ENCODE data around the gene TRIM7. TPM values are rescaled to one million over a fixed set of nuclear protein-coding genes. Genes with fewer than 3 reads are reported as not detected.
A peak's percentile ranks its signal among the peaks of the same experiment; 100 is the strongest.

The TRIM7 gene
- total and polyA plus RNA-seq, 7 donors, result 0.55 to 5.3 (median 1.2) TPM

GRCh38 chr5:181223058-181223728, 18.2 kb upstream of the TRIM7 start, which contains the start of gene TRIM41:
Gene TRIM41, plus strand, starts transcription at chr5:181223281. Its CDS starts 719 bp downstream, at chr5:181224000.
- whole genome bisulfite sequencing, 2 donors, result 0% methylated on average over 59 of the region's 59 CpGs
- H3K36me3 ChIP-seq, result peaks cover 0 to 10% (median 0%) of the 10 kb centered on the region in 4 donors

DNA sequence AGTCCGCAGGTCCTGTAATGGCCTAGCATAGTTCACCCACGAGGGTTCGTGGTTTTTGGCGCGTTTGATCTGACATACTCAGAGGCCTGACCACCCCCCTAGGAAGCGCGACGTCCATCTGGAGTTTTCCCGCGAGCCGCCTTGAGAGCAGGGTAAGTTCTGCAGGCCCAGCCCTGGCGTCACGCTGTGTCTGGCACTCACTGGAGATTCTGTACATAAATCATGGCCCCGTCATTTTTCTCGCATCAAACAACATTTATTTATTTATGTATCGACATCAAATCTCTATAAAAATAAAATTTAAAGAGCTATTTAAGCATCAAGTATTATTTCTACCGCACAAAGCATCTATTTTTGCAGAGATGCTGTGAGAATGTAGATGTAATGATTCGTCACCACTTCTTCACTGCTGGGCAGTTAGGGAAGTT, 17.6 kb upstream of the TRIM7 start:
- Histone ChIP-seq H3K4me3 (peak overlapping the region; percentile 61 to 80 (median 70)), H3K27ac (peak overlapping the region; percentile 96 to 98 (median 96)), H3K4me1 (peaks cover 4 to 37% (median 25%) of the 10 kb centered on the region in 4 donors), H3K9me3 (no peaks in the 10 kb centered on the region), H3K36me3 (peaks cover 0 to 8% (median 0%) of the 10 kb centered on the region in 4 donors), H3K27me3 (no peaks in the 10 kb centered on the region)
- WGBS, 2 donors, result 0% methylated on average over 18 of the region's 18 CpGs
- intact Hi-C loops (cut with DNase I), result loop anchor here (1.0 kb wide), 3 partner anchors 21 to 39 kb away; partner anchors contain the start of genes RACK1 and TRIM52
- DNase-seq, result no peak
- TF ChIP-seq POLR2A (IDR thresholded peaks at IDR 0.05) (no peak), POLR2AphosphoS5 (IDR thresholded peaks at IDR 0.05) (no peak)
- TF ChIP-seq, protein P1, sequence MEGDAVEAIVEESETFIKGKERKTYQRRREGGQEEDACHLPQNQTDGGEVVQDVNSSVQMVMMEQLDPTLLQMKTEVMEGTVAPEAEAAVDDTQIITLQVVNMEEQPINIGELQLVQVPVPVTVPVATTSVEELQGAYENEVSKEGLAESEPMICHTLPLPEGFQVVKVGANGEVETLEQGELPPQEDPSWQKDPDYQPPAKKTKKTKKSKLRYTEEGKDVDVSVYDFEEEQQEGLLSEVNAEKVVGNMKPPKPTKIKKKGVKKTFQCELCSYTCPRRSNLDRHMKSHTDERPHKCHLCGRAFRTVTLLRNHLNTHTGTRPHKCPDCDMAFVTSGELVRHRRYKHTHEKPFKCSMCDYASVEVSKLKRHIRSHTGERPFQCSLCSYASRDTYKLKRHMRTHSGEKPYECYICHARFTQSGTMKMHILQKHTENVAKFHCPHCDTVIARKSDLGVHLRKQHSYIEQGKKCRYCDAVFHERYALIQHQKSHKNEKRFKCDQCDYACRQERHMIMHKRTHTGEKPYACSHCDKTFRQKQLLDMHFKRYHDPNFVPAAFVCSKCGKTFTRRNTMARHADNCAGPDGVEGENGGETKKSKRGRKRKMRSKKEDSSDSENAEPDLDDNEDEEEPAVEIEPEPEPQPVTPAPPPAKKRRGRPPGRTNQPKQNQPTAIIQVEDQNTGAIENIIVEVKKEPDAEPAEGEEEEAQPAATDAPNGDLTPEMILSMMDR (IDR thresholded peaks at IDR 0.05), result peak in 3 of 4 experiments; percentile 12 to 47 (median 20)

More at GRCh38 chr5:181223058-181223728, 18.2 kb upstream of the TRIM7 start, which contains the start of gene TRIM41:
- Histone ChIP-seq H3K4me1 (peaks cover 4 to 33% (median 21%) of the 10 kb centered on the region in 4 donors), H3K9me3 (no peaks in the 10 kb centered on the region), H3K4me3 (peak within 1 kb of the TSS; percentile 61 to 80 (median 70)), H3K27me3 (no peaks in the 10 kb centered on the region), H3K27ac (peak within 1 kb of the TSS; percentile 96 to 98 (median 96))
- intact Hi-C loops (cut with DNase I), result loop anchor here (1.0 kb wide), 2 partner anchors 20 to 38 kb away; partner anchors contain the start of genes RACK1 and TRIM52
- TF ChIP-seq POLR2AphosphoS5 (IDR thresholded peaks at IDR 0.05), result peak; percentile 83 to 98 (median 92)
- peak; percentile 91 to 95 for TF ChIP-seq POLR2A (IDR thresholded peaks at IDR 0.05)
- TF ChIP-seq EP300 (IDR thresholded peaks at IDR 0.05), result peak in 2 of 4 donors; percentile 12 to 22
- TF ChIP-seq, protein P1 (IDR thresholded peaks at IDR 0.05), result no peak
- peak; percentile 100 for DNase-seq

DNA sequence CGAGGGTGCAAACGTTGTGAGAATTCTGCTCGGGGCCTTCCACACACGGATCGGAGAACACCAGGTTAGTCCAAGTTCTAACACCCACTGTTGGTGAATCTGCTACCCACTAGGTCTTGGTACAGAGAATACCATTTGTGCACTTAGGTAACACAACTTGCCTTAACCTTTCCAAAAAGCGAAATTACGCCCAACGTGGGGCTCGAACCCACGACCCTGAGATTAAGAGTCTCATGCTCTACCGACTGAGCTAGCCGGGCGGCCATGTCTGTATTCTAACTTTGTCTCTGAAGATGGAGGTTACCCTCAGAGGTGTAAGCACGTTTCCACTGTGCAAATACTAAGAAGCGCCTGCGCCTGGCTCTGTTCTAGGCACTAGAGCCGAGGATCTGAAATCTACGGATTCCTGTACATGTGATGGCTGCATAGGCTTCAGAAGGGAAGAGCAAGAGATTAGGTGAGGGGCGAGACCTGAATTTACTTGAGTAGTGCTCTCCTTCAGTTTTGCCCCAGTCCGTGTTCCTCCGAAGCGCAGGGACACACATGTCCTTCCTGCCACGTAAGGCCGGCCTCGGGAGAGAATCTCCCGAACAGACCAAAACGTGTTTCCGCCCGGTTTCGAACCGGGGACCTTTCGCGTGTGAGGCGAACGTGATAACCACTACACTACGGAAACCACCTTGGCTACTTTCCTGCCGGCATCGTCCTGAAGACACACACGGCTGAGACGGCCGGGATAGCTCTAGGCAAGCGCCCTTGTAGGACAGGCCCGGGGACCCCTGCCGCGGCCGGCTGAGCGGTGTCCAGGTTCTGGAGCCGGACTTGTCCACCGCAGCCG, 17.0 kb upstream of the TRIM7 start:
- H3K27ac ChIP-seq, result peak overlapping the region; percentile 96 to 98 (median 96)
- intact Hi-C loops (cut with DNase I), result loop anchor here (1.0 kb wide), 1 partner anchor 31 kb away; no protein-coding TSS in a partner anchor
- TF ChIP-seq, protein P1 (IDR thresholded peaks at IDR 0.05), result no peak
- peak; percentile 33 to 72 (median 56) for TF ChIP-seq POLR2AphosphoS5 (IDR thresholded peaks at IDR 0.05)
- no peaks in the 10 kb centered on the region for H3K27me3 ChIP-seq
- H3K9me3 ChIP-seq, result no peaks in the 10 kb centered on the region
- 6% methylated on average over 50 of the region's 50 CpGs for WGBS, 2 donors
- H3K36me3 ChIP-seq, result peaks cover 0 to 3% (median 0%) of the 10 kb centered on the region in 4 donors
- H3K4me3 ChIP-seq, result peak overlapping the region; percentile 61 to 80 (median 70)
- DNase-seq, result peak; percentile 97
- peaks cover 4 to 44% (median 32%) of the 10 kb centered on the region in 4 donors for H3K4me1 ChIP-seq

DNA sequence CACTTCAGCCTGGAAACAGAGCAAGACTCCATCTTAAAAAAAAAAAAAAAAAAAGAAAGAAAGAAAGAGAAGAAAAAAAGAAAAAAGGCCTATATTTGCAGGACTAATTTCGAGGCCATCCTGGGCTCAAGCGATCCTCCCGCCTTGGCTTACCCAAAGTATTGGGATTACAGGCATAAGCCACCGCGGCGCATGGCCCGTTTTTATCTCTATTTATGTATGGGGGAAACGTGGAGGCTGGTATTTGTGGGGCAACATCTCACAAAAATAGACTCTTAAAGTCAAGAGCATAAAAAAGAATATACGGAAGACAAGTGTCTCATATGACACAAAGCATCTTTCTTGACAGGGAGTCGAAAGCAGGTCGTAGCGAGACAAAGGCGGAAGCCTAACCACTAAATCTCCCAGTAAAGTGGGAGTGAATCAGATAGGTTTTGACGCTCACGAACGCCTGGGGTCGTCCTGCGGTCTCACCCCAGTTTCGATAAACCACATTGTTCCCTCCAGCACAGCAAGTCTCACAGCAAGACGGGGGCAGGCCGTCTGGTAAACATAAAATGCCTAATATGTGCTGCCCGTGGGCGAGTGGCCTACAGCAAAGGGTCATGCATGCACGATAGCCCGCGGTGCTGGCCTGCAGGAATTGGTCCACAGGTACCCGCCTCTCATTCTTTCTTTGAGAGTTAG, 16.3 kb upstream of the TRIM7 start:
- Histone ChIP-seq H3K4me3 (no peak overlapping the region), H3K27ac (peak overlapping the region; percentile 96 to 98 (median 96)), H3K9me3 (no peaks in the 10 kb centered on the region), H3K36me3 (no peaks in the 10 kb centered on the region), H3K27me3 (no peaks in the 10 kb centered on the region), H3K4me1 (peaks cover 4 to 51% (median 39%) of the 10 kb centered on the region in 4 donors)
- WGBS, 2 donors, result 52 to 80% methylated on average over 27 of the region's 27 CpGs
- intact Hi-C loops (cut with DNase I), result no loop called here
- no peak for DNase-seq
- no peak for TF ChIP-seq POLR2A (IDR thresholded peaks at IDR 0.05)

Measured in sigmoid colon (tissue), 7 donors.